HG02610 (cell line): ENCODE measurements around the gene PIH1D1.

Source experiments
- ATAC-seq: cut with Tn5 transposase; IDR thresholded peaks from one replicate; pipeline ENCODE4 v1.9.1; 2021; ENCODE audit warnings: mild to moderate bottlenecking, moderate library complexity; ENCODE audit not compliant: unreplicated experiment

The PIH1D1 gene

DNA sequence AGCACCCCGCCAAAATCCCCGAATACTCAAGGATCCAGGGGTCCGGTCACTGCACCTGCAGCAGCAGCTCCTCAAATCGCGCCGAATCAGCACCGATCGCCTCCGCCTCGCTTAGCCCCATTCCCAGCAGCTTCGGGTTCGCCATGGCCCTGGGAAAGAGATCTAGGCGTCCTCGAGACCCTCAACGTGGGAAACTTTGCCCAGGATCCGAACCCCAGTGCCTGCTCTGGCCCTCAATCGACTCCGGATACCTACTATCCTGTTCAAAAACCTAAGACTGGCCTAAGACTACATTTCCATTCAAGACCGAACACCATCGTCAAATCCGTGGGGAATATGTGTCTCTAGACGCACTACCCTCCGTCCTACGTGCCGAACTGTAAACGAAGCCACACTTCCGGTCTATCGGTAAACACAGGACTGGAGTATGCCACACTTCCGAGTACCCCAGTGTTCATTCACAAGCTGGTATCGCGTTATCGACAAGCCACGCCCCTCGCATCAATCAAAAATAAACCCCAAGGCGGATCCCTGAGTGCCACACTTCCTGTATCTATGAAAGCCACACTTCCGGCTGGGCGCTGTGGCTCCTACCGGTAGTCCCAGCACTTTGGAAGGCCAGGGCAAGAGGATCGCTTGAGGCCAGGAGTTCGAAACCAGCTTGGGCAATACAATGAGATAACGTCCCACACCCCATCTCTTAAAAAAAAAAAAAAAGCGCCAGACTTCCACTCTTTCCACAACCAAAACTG, at the start of gene PIH1D1:
Gene PIH1D1 (minus strand): TSS at position 385 of the 752 bp plus-strand sequence. CDS start 240 bp downstream, at position 145.
- peak; percentile 60 for ATAC-seq

- ATAC-seq, result no peak
Observed at GRCh38 chr19:49499030-49499670, 47.5 kb upstream of the PIH1D1 start.

- no peak for ATAC-seq
Observed at GRCh38 chr19:49498475-49498874, 46.9 kb upstream of the PIH1D1 start.

DNA sequence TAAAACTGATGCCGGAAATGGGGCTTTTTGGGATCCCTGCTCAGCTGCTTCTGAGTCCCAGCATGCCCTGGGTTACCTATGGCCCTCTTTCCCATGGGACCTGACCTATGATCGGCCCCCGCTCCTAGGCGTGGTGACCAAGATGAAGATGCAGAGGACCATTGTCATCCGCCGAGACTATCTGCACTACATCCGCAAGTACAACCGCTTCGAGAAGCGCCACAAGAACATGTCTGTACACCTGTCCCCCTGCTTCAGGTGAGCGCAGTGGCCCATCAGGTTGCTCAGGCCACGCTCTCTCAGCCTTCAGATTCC, 46.1 kb upstream of the PIH1D1 start:
- no peak for ATAC-seq

- no peak for ATAC-seq
Observed at GRCh38 chr19:49497047-49497788, 45.6 kb upstream of the PIH1D1 start.

GRCh38 chr19:49496574-49497008, 45.0 kb upstream of the PIH1D1 start:
- no peak for ATAC-seq

DNA sequence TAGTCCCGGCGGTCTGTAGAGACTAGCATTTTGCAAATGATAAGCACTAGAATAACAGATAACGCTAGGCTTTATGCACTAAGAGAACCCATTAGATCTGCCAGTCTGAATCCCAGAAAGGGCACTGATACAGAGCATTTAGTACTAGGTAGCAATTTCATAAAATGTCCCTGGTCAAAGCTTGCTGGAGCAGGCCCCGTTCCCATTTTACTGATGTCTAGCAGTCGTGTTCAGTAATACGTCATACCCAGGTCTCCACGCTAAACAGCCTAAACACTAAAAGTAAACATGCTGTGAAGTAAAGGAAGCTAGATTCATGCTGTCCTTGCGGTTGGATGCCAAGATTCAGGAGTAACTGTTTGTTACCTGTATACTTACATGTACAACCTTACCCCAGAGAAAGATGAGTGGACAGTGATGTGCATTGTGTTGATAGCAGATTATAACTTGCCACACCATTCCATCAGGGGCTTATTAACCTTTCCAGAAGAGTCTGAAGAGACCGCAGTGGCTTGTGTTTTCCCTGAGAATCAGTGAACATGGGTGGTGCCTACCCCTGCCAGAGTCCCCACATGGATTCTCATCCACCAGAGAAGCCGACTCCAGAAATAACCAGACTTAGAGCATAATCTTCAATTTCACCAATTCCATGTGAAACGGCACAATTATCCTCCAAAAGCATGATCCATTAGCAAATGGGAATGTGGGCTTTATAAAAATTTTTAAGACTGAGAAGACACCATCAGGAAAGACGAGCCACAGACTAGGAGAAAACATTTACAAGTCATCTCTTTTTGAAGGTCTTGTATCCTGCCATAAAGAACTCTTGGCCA, 41.2 kb upstream of the PIH1D1 start:
- no peak for ATAC-seq

- no peak for ATAC-seq
Observed at GRCh38 chr19:49491804-49492572, 40.4 kb upstream of the PIH1D1 start.

DNA sequence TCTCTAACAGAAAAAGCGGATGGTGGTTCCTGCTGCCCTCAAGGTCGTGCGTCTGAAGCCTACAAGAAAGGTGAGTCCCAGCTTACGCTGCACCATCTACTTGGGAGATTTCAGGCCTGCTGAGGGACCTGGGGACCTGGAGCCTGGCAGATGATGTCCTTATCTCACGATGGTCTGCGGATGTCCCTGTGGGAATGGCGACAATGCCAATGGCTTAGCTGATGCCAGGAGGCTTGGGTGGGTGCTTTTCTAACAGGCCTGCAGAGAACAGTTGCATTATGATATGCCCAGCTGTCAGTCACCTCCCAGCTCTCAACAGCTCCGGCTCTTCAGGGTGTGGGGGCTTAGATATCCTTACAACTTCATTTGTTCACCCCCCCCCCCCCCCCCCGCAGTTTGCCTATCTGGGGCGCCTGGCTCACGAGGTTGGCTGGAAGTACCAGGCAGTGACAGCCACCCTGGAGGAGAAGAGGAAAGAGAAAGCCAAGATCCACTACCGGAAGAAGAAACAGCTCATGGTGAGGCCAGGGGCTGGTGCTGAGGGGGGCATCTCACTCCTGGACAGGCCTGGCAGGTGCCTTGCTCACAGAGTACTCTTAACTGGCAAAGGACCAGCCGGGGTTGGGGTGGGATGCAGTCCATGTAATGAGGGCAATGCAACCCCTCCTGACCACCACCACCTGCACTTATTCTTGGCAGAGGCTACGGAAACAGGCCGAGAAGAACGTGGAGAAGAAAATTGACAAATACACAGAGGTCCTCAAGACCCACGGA, 39.6 kb upstream of the PIH1D1 start:
- no peak for ATAC-seq

- no peak for ATAC-seq
Observed at GRCh38 chr19:49490287-49491029, 38.8 kb upstream of the PIH1D1 start.

DNA sequence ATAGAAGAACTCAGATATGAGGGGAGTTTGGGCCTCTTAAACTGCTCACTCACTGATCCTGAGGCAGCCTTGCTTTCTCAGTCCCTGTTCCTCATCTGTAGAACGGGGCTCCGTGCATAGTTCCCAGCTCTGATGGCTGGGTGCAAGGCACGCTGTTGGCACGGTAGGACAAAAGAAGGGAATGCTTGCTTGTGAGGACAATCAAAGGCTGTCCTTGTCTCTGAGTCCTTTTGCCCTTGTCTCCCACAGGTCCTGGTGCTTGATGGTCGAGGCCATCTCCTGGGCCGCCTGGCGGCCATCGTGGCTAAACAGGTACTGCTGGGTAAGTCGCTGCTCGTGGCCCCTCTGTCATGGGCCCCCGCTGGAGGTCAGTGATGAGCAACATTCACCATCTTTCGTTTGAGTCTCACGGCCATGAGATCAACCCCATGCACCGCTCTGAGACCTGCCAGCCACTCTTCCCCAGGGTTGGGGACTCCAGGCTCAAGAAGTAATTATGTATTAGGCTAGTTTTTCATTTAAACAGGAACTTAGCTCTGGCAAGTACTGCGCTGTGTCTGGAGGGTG, 38.1 kb upstream of the PIH1D1 start:
- no peak for ATAC-seq

DNA sequence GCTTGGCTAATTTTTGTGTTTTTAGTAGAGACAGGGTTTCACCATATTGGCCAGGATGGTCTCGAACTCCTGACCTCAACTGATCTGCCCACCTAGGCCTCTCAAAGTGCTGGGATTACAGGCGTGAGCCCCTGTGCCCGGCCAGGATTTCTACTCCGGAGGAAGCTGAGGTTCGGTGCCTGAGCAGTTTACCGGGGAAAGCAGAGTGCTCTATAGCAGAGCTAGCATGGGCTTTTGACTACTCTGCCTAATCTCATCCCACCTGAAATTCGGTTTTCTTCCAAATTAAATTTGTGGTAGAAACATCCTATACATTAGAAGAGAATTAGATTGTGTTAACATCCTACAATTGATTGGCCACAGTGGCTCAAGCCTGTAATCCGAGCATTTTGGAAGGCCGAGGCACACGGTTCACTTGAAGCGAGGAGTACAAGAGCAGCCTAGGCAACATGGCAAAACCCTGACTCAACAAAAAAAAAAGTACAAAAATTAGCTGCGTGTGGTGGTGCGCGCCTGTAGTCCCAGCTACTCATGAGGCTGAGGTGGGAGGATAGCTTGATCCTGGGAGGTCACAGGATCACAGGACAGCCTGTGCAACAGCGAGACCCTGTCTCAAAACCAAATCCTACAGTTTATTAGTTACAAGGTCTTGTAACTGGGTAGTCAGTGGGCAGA, 37.4 kb upstream of the PIH1D1 start:
- ATAC-seq, result no peak

GRCh38 chr19:49488046-49488862, 36.6 kb upstream of the PIH1D1 start:
- ATAC-seq, result no peak

GRCh38 chr19:49487277-49488045, 35.8 kb upstream of the PIH1D1 start, which contains the start of gene RPL13A:
Gene RPL13A, plus strand, starts transcription at chr19:49487608. Its CDS starts 22 bp downstream, at chr19:49487630.
- peak; percentile 83 for ATAC-seq

DNA sequence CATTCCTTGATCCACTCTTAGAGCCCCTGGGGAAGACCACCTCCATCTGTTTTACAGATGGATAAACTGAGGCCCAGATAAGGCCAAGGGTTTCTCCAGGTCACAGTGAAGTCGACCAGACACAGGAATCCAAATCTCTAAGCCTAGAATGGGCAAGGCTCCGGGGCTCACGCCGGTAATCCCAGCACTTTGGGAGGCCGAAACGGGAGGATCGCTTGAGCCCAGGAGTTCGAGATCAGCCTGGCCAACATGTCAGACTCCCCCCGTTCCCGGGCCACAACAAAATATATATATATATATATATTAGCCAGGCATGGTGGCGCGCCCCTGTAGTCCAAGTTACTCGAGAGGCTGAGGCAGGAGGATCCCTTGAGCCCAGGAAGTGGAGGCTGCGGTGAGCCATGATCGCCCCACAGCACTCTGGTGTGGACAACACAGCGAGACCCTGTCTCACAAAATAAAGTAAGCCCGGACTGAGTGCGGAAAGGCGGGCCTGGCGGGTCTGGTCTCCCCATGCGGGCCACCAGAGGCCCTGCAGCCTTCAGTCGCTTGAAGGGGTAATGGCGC, 35.2 kb upstream of the PIH1D1 start:
- no peak for ATAC-seq

DNA sequence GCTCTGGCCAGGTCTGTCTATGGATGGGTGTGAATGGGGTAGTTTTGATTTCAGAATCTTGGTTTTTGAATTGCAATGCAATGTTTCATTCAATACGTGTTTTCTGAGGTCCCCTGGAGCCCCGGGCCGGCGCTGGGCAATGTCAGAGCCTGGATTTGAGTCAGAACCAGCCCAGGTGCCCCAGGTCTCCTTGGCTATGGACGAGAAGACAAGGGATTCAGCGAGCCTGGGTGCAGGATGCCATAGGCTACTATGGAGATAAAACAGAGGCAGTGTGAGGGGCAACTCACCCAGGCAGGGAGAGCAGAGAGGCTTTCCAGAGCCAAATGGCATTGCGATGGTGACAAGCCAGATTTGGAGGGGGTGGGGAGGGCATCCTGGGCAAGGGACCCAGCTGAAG, 34.6 kb upstream of the PIH1D1 start:
- ATAC-seq, result no peak
